Central memory CD4-positive, alpha-beta T cell (primary cell): ENCODE measurements around the gene TARP.
"Not testable (repeated sequence)": the region's sequence is repeated elsewhere in the genome, so short reads cannot be mapped to it uniquely, and the experiment has no call there.

Experiments
- DNase-seq: peaks from one replicate; pipeline ENCODE4 v3.0.0; 2022

TARP gene

GRCh38 chr7:38296059-38296857 lies 22.8 kb upstream of the TARP start:
- DNase-seq: no peak

DNA sequence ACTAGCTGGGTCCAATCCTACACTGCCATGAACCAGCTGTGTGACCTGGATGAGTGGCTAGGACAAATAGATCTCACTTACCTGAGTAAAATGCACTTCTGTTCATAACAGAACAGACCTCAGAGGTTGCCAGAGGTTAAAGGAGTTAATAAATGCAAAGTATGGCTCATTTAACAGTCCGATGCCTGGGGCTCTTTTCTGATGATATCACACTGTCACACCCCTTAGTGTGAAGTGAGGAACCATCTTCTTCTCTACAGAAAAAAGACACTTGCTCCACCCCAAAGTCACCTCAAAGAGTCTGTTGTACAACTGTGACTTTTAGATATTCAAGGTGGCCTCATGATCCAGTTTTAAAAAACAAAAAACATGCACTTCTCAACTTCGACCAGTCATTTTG lies 21.5 kb upstream of the TARP start:
- DNase-seq: no peak

DNA sequence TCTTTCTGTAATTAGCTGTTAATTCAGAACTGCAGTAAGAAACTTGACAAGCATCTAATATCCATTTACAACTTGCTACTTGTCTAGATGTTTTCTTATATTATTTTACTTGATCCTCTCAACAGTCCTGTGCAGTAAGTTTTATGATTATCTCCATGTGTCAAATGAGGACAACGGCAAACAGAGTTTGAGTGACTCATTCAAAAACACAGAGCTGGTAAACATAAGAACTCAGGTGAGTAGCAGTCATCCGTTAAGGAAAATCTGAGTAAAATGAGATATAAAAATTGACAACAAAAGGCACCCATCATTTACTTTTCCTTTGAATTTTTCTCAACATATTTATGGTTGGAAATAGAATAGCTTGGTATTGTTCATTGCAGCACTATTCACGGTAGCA lies 19.0 kb upstream of the TARP start:
- DNase-seq: no peak

- DNase-seq: no peak
These were observed 18.2 kb upstream of the TARP start for GRCh38 chr7:38291650-38292049.

- no peak for DNase-seq
These were observed 17.7 kb upstream of the TARP start for GRCh38 chr7:38291117-38291647.

GRCh38 chr7:38284553-38284952 lies 11.1 kb upstream of the TARP start:
- DNase-seq: no peak

GRCh38 chr7:38283809-38284208 lies 10.4 kb upstream of the TARP start:
- DNase-seq: no peak

- DNase-seq: no peak
These were observed 9.7 kb upstream of the TARP start for GRCh38 chr7:38283107-38283506.

- DNase-seq: no peak
These were observed 8.6 kb upstream of the TARP start for GRCh38 chr7:38282081-38282480.

- no peak for DNase-seq
These were observed 7.8 kb upstream of the TARP start for GRCh38 chr7:38281266-38281665.

GRCh38 chr7:38280707-38281106 lies 7.3 kb upstream of the TARP start:
- DNase-seq: no peak

DNA sequence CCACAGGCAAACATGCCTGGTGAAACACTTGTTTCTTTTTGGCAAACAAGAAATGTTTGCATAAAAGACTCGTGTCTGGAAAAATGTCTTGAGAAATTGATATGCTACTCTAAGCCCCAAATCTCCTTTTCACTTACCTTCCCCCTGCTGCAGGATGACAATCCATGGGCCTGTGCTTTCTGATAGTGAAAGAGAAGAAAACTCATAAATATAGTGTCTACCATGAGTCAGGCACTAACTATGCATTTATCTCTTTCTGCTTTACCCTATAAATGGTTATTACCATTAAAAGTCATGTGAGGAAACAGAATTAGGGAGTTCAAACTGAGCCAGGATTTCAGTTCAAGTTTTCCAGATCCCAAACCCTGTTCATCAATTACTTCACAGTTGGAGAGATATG lies 6.6 kb upstream of the TARP start:
- no peak for DNase-seq

- DNase-seq: no peak
These were observed 2.9 kb upstream of the TARP start for GRCh38 chr7:38276096-38276877.

DNA sequence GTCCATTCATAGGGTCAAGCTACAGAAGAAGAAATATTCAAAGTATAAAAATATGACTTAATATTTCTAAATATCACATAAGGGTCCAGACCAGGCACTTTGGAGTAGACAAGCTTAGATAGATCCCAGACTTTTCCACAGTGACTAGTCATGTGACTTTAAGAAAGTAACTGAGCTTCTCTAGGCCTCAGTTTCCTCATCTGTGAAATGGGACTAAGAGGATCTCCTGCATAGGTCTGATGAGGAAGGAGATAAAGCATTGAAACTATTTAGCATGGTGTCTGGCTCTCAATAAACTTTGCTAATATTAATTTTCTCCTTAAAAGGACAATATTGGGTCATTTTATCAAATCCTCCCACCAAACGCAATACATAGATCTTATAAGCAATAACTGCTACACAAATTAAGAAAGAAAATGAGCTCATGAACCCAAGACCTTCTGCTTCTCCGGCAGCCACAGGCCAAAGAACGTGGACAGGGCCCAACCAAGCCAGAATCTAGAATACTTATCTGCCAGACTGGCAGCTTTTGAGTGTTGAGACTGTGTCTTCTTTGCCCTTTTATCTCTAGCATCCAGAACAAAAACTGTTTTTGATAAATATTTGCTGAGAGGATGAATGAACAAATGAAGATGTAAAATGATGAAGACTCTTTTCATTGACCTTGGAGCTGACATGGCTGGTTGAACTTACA lies 1.6 kb upstream of the TARP start:
- no peak for DNase-seq

GRCh38 chr7:38274486-38274885 lies 1.1 kb upstream of the TARP start:
- no peak for DNase-seq

- not testable (repeated sequence) for DNase-seq
These were observed 3.0 kb downstream of the TARP start for GRCh38 chr7:38270405-38270804.

- not testable (repeated sequence) for DNase-seq
These were observed 3.6 kb downstream of the TARP start for GRCh38 chr7:38269704-38270346.

- not testable (repeated sequence) for DNase-seq
These were observed 7.5 kb downstream of the TARP start for GRCh38 chr7:38265958-38266357.

DNA sequence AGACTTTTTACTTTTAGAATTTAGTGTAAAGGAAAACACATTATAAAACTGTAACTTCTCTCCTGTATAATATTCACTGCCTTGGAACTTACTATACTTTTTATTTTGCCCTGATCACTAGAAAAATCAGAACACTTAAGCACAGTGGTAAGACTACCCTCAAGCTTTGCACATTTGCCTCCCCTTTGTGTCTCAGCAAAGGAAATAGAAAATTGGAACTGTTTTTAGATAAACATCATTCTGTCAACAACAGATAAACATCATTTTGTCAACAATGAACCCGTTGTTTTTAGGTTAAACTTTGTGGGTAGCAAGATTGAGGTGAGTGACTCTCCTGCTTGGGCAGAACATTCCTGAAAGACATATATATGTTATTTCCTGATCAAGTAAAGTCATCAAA lies 8.8 kb downstream of the TARP start:
- not testable (repeated sequence) for DNase-seq

- DNase-seq: not testable (repeated sequence)
These were observed 10.2 kb downstream of the TARP start for GRCh38 chr7:38263274-38263673.

GRCh38 chr7:38262545-38262944 lies 10.9 kb downstream of the TARP start:
- DNase-seq: no peak

GRCh38 chr7:38262026-38262425 lies 11.4 kb downstream of the TARP start:
- not testable (repeated sequence) for DNase-seq

DNA sequence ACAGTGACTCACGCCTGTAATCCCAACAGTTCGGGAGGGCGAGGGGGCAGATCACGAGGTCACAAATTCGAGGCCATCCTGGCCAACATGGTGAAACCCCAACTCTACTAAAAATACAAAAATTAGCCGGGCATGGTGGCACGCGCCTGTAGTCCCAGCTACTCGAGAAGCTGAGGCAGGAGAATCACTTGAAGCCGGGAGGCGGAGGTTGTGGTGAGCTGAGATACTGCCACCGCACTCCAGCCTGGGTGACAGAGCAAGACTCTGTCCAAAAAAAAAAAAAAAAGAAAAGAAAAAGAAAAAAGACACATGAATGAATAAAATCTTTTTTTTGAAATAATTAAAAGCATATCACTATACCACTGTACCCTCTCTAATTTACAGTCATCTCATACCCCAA lies 11.8 kb downstream of the TARP start:
- not testable (repeated sequence) for DNase-seq
